22Rv1 (cell line): Measurements from ENCODE around the gene YPEL5.

Experiments used
- CTCF ChIP-seq: fragments of 450-650 bp; IDR thresholded peaks from 2 replicates; pipeline ENCODE4 v1.5.1; 2017; ENCODE audit warnings: mild to moderate bottlenecking
- ZFX ChIP-seq: fragments of 450-650 bp; IDR thresholded peaks from 2 replicates; pipeline ENCODE4 v1.6.1; 2017; ENCODE audit warnings: antibody characterized with exemption, borderline replicate concordance

GRCh38 chr2:30113617-30114293 is 33.1 kb upstream of the YPEL5 start:
- TF ChIP-seq CTCF (no peak), ZFX (no peak)
